IMR-90 (cell line): ENCODE data around the gene PITX1.

Source experiments
- BHLHE40 ChIP-seq: fragments of 150-350 bp; IDR thresholded peaks from 2 replicates; pipeline ENCODE4 v1.6.1; 2016; ENCODE audit warnings: mild to moderate bottlenecking, low read depth, low read length
- CEBPB ChIP-seq: IDR thresholded peaks from 2 replicates; pipeline ENCODE4 v1.6.1; 2012; ENCODE audit warnings: low read depth, low read length, improper control_type of control experiment
- MAFK ChIP-seq: IDR thresholded peaks from 2 replicates; pipeline ENCODE4 v1.6.1; 2012; ENCODE audit warnings: low read depth, low read length, improper control_type of control experiment
- MXI1 ChIP-seq: IDR thresholded peaks from 2 replicates; pipeline ENCODE4 v1.6.1; 2012; ENCODE audit warnings: low read depth, mild to moderate bottlenecking, low read length, moderate library complexity, borderline replicate concordance
- POLR2A ChIP-seq: IDR thresholded peaks from 2 replicates; pipeline ENCODE4 v1.6.1; 2012; ENCODE audit warnings: mild to moderate bottlenecking, low read depth, low read length
- RAD21 ChIP-seq: IDR thresholded peaks from 2 replicates; pipeline ENCODE4 v1.6.1; 2012; ENCODE audit warnings: low read length, improper control_type of control experiment
- RCOR1 ChIP-seq: IDR thresholded peaks from 2 replicates; pipeline ENCODE4 v1.6.1; 2012; ENCODE audit warnings: mild to moderate bottlenecking, low read length, improper control_type of control experiment; ENCODE audit not compliant: insufficient replicate concordance
- RFX5 ChIP-seq: IDR thresholded peaks from 2 replicates; pipeline ENCODE4 v1.8.0; 2012; ENCODE audit warnings: low read depth, mild to moderate bottlenecking, low read length, moderate library complexity
- SMC3 ChIP-seq: fragments of 150-350 bp; IDR thresholded peaks from 2 replicates; pipeline ENCODE4 v1.6.1; 2016; ENCODE audit warnings: low read depth, mild to moderate bottlenecking, antibody characterized with exemption, low read length, moderate library complexity
- TF ChIP-seq, protein P1 (sequence below): conservative IDR thresholded peaks from 2 replicates; pipeline ENCODE4 v1.5.1; 2012; ENCODE audit warnings: mild to moderate bottlenecking, low read depth, low read length, improper control_type of control experiment
- TF ChIP-seq, protein P2 (sequence below): fragments of 150-350 bp; IDR thresholded peaks from 2 replicates; pipeline ENCODE4 v1.6.1; 2016; ENCODE audit warnings: low read depth, mild to moderate bottlenecking, low read length, moderate library complexity, borderline replicate concordance
- TF ChIP-seq, protein P3 (sequence below): fragments of 150-350 bp; IDR thresholded peaks from 2 replicates; pipeline ENCODE4 v1.6.1; 2017; ENCODE audit warnings: mild to moderate bottlenecking, antibody characterized with exemption, low read length, low read depth

DNA sequence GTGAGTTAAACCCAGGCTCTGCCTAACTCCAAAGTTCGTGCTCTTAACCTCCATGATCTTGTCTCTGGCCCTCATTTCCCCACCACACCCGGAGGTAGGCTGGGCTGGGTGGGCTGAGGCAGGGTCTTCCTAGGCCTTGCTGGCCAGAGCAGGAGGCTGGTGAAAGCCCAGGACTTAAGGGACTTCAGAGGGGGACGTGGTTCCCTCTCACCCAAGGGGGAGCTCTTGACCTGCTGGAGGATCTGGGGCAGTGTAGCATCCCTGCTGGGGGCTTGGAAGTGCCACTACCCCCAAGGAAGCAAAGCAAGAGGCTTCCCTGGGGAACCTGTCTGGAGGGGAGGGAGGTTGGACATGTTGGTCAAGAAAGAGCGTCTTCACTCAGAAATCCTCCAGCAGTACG, 14.7 kb downstream of the PITX1 start:
- TF ChIP-seq POLR2A (no peak), RCOR1 (no peak), RAD21 (no peak), CEBPB (no peak), SMC3 (no peak), RFX5 (no peak), BHLHE40 (no peak), MXI1 (no peak), MAFK (no peak)
- TF ChIP-seq, protein P1, sequence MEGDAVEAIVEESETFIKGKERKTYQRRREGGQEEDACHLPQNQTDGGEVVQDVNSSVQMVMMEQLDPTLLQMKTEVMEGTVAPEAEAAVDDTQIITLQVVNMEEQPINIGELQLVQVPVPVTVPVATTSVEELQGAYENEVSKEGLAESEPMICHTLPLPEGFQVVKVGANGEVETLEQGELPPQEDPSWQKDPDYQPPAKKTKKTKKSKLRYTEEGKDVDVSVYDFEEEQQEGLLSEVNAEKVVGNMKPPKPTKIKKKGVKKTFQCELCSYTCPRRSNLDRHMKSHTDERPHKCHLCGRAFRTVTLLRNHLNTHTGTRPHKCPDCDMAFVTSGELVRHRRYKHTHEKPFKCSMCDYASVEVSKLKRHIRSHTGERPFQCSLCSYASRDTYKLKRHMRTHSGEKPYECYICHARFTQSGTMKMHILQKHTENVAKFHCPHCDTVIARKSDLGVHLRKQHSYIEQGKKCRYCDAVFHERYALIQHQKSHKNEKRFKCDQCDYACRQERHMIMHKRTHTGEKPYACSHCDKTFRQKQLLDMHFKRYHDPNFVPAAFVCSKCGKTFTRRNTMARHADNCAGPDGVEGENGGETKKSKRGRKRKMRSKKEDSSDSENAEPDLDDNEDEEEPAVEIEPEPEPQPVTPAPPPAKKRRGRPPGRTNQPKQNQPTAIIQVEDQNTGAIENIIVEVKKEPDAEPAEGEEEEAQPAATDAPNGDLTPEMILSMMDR, result no peak
- TF ChIP-seq, protein P2, sequence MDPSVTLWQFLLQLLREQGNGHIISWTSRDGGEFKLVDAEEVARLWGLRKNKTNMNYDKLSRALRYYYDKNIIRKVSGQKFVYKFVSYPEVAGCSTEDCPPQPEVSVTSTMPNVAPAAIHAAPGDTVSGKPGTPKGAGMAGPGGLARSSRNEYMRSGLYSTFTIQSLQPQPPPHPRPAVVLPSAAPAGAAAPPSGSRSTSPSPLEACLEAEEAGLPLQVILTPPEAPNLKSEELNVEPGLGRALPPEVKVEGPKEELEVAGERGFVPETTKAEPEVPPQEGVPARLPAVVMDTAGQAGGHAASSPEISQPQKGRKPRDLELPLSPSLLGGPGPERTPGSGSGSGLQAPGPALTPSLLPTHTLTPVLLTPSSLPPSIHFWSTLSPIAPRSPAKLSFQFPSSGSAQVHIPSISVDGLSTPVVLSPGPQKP, result no peak
- TF ChIP-seq, protein P3, sequence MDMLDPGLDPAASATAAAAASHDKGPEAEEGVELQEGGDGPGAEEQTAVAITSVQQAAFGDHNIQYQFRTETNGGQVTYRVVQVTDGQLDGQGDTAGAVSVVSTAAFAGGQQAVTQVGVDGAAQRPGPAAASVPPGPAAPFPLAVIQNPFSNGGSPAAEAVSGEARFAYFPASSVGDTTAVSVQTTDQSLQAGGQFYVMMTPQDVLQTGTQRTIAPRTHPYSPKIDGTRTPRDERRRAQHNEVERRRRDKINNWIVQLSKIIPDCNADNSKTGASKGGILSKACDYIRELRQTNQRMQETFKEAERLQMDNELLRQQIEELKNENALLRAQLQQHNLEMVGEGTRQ, result no peak
